Mononuclear cell (primary cell): ENCODE data around the gene CRYGA. TPM values are rescaled to one million over a fixed set of nuclear protein-coding genes. Genes with fewer than 3 reads are reported as not detected.

Experiments used
- H3K27me3 ChIP-seq: 2 replicates; pipeline ENCODE4 v1.6.0; 2011; ENCODE audit warnings: low read length, control low read depth; ENCODE audit not compliant: insufficient read depth
- H3K4me1 ChIP-seq: 2 replicates; pipeline ENCODE4 v1.5.1; 2011; ENCODE audit warnings: mild to moderate bottlenecking, low read length, control low read depth; ENCODE audit not compliant: insufficient read depth
- H3K4me3 ChIP-seq: 2 replicates; pipeline ENCODE4 v1.5.1; 2011; ENCODE audit warnings: mild to moderate bottlenecking, low read length, moderate library complexity
- H3K9me3 ChIP-seq: 2 replicates; pipeline ENCODE4 v1.5.1; 2011; ENCODE audit warnings: low read depth, mild to moderate bottlenecking, control low read depth, low read length
- total RNA-seq: library from RNA; depleted of rRNA; stranded (reverse); fragments of >200 nt; gene quantifications from one replicate; pipeline ENCODE4 v1.2.3, GENCODE V29; 2012

Gene CRYGA, protein sequence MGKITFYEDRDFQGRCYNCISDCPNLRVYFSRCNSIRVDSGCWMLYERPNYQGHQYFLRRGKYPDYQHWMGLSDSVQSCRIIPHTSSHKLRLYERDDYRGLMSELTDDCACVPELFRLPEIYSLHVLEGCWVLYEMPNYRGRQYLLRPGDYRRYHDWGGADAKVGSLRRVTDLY
- total RNA-seq = not detected

DNA sequence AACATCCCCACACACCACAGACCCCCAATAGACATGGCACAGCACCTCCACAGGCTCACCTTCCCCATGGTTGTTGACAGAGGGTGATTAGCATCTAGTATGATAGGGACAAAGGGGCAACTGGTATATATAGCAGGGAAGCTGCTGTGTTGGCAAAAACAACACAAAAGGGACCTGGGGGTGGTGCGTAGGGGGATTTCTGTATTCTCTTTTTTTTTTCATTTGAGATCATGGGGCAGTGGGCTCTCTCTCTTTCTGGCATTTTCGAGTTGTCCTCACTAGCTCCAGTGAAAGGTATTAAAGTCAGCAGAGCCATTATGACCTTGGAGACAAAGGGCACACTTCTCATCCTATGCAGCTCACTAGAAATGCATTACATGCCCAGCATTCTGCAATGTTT is at the start of gene CRYGA:
Gene CRYGA, minus strand, starts transcription at position 101 of the 400 bp plus-strand sequence. Its CDS starts 33 bp downstream, at position 68.
- Histone ChIP-seq H3K4me1 (no peaks in the 10 kb centered on the region), H3K9me3 (no peaks in the 10 kb centered on the region), H3K27me3 (no peaks in the 10 kb centered on the region), H3K4me3 (no peak within 1 kb of the TSS)

DNA sequence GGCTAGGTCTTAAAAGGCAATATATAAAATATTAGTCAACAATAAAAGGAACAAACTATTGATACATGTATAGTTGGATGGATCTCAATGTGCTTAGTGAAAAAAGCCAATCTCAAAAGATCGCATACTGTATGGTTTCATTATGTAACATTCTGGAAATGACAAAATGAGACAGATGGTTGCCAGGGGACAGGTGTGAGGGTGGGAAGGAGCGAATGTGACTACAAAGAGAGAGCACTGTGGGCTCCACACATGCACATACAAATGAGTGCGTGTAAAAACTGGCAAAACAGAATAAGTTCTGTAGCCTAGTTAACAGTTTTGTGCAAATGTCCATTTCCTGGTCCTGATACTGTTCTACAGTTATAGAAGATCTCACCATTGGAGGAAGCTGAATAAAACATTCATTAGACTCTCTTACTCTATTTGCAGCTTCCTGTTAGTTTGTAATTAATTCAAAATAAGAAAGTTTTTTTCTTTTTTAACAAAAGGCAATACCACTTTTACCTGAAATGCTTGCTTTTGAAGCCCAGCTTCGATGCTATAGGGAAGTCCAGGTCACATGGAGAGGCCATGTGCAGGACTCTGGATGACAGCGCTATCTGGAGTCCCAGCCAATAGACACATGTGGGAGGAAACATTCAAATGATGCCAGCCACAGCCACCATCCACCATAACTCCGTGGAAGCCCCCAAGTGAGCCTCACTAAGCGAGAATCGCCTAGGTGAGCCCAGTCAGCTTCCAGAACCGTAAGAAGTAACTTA is 47.5 kb upstream of the CRYGA start:
- H3K9me3 ChIP-seq = no peaks in the 10 kb centered on the region

DNA sequence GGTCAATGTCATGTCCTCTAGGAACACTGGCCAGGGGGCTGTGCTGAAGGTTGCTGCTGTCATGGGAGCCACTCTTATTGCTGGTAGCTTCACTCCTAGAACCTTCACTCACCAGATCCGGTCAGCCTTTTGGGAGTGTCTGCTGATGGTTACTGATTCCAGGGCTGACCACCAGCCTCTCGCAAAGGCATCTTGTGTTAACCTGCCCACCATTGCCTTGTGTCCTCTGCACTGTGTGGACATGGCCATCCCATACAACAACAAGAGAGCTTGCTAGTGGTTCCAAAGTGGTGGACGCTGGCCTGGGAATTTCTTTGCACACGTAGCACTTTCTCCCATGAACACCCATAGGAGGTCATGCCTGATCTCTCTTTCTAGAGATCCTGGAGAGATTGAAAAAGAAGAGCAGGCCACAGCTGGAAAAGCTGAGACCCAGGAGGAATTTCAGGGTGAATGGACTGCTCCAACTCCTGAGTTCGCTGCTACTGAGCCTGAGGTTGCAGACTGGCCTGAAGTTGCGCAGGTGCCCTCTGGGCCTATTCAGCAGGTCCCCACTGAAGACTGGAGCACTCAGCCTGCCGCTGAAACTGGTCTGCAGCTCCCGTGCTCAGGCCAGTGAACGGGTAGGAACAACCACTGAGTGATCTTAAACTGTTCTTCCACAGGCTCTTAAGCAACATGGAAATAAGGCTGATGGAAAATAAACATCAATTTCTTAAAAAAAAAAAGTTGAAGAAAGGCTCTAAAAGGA is 45.1 kb upstream of the CRYGA start:
- H3K27me3 ChIP-seq = no peaks in the 10 kb centered on the region
- H3K4me1 ChIP-seq = no peaks in the 10 kb centered on the region
- H3K4me3 ChIP-seq = no peak overlapping the region
- no peaks in the 10 kb centered on the region for H3K9me3 ChIP-seq

More for the DNA sequence above, 47.5 kb upstream of the CRYGA start:
- H3K4me3 ChIP-seq = no peak overlapping the region
- no peaks in the 10 kb centered on the region for H3K4me1 ChIP-seq
- H3K27me3 ChIP-seq = no peaks in the 10 kb centered on the region

DNA sequence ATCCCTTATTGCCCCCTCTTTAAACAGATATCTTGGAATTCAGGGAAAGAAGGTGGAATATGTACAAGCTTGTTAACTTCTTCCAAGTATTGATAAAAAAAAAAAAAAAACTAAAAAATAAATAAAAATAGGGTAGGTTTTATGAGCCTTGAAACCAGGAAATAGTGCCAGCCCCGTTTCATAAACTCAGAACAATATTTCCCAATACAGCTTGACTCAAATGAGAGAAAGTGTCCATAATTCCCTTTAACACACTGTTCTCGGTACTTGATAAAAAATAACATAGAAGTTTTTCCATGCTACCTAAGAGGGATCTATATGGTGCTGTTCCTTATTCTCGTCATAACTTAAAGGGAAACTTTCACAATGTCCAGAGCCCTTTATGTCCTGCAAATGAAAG is 44.4 kb upstream of the CRYGA start:
- H3K4me3 ChIP-seq = no peak overlapping the region
- H3K9me3 ChIP-seq = no peaks in the 10 kb centered on the region
- no peaks in the 10 kb centered on the region for H3K4me1 ChIP-seq
- H3K27me3 ChIP-seq = no peaks in the 10 kb centered on the region

DNA sequence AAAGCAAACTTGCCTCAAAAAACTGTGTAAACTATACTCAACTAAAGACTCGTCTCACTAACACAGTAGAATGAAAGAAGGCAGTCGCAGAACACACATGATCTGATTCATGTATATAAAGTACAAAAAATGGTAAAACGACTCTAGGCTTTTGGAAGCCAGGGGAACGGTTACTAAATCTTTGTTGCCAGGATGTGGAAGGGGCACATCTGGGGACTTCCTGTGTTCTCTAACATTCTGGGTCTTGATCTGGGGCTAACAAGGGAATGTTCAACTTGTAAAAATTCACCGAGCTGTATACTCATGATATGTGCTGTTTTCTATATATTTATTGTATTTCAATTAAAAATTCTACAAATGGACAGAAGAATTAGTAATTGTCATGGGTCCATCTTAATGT is 40.8 kb upstream of the CRYGA start:
- Histone ChIP-seq H3K9me3 (no peaks in the 10 kb centered on the region), H3K4me1 (no peaks in the 10 kb centered on the region), H3K27me3 (no peaks in the 10 kb centered on the region), H3K4me3 (no peak overlapping the region)

DNA sequence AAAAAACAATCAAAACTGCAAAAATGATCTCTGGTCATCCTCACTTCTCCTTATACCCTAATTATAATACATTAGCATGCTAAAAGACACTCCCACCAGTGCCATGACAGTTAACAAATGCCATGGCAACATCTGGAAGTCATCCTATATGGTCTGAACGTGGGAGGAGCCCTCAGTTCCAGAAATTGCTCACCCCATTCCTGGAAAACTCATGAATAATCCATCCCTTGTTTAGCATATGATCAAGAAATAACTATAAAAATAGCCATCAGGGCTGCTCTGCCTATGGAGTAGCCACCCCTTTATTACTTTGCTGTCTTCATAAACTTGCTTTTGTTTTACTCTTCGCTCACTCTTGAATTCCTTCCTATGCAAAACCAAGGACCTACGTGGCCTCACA is 32.1 kb upstream of the CRYGA start:
- H3K4me1 ChIP-seq = no peaks in the 10 kb centered on the region
- H3K9me3 ChIP-seq = no peaks in the 10 kb centered on the region
- no peak overlapping the region for H3K4me3 ChIP-seq
- H3K27me3 ChIP-seq = no peaks in the 10 kb centered on the region

DNA sequence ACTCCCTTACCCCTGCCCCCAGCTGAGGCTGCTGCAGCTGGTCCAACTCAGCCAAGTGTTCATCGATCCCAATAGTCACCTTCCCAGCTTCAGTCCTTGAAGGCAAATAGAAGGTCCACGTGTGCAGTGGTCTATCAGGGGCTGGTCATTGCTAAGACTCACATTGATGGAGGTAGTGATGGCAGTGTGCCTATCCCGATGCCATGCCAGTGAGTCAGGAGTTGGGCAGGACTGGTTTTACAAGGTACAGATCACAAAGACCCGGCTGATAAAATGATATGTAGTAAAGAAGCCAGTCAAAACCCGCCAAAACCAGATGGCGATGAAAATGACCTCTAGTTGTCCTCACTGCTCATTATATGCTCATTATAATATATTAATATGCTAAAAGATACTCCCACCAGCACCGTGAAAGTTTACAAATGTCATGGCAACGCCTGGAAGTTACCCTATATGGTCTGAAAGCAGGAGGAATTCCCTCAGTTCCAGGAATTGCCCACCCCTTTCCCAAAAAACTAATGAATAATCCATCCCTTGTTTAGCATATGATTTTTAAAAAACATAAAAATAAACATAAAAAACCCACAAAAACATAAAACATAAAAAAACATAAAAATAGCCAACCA is 29.3 kb upstream of the CRYGA start:
- Histone ChIP-seq H3K4me1 (no peaks in the 10 kb centered on the region), H3K4me3 (no peak overlapping the region)

DNA sequence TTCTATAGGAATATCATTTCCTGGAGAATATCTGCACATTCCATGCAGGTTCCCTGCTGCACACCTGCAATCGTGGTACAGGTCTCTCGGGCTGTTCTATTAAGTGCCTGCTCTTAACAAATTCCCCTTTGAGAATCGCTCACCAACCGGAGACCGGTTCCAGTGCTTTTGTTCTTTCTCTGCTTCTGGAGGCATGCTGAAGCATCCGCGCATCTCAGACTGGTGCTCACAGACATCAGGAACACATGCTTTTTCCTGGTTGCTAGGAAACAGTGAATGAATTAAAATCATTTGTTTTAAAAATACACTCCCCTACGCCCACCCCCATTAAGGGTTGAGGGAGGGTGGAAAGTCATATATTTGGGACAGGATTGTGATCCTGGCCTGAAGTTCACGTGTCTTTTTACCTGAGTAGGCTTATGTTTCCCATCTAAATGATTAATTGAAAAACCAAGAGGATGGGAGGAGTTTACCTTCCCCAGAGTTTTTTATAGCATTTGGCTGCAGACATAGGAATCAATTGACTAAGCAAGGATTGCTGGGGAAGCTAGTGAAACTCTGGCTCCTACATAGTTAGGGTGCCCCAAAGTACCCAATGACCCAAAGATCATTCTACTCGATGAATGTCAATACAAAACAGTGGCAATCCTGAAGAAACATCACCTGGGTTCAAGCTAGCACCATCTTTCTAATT is 26.6 kb upstream of the CRYGA start, which contains the start of gene C2orf80:
Gene C2orf80, minus strand, starts transcription at position 221 of the 694 bp plus-strand sequence. CDS start 3,044 bp downstream, outside the sequence.
- no peak within 1 kb of the TSS for H3K4me3 ChIP-seq
- H3K9me3 ChIP-seq = no peaks in the 10 kb centered on the region
- no peaks in the 10 kb centered on the region for H3K4me1 ChIP-seq
- H3K27me3 ChIP-seq = no peaks in the 10 kb centered on the region

More for the DNA sequence above, 29.3 kb upstream of the CRYGA start:
- no peaks in the 10 kb centered on the region for H3K27me3 ChIP-seq
- no peaks in the 10 kb centered on the region for H3K9me3 ChIP-seq

DNA sequence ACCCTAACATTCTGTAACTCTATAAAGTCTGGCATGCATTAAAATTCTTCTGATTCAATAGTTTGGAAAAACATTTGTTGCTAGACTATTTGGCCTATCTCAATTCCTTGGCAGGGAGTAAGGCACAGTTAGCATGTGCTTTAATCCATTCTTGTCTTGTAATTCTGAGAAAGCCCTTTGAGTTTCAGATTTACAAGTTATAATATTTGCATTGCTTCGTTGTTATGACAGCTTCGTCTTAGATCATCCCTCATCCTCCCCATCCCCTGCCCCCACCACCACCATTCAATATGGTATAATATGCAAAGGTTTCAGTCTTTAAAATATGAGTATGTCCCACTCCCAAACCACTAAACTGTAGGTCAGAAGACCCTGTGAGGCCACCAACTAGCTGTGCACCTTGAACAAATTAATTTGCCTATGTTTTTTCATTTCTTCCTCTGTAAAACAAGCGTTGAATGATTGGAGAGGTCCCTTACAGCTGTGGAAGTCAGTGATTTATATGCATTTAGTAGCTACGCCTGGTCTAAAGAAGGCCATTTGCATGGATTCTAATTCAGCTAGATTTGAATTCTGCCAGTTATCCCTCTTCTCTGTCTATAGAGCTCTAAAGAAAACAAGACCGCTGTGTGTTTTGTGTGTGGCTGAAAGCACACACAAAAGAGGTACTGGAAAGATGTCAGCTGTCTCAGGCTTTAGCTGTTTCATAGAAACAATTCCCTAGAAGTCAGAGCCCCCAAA is 25.9 kb upstream of the CRYGA start:
- H3K27me3 ChIP-seq = no peaks in the 10 kb centered on the region
- H3K4me3 ChIP-seq = no peak overlapping the region
- H3K9me3 ChIP-seq = no peaks in the 10 kb centered on the region
- peaks cover 1% of the 10 kb centered on the region for H3K4me1 ChIP-seq

DNA sequence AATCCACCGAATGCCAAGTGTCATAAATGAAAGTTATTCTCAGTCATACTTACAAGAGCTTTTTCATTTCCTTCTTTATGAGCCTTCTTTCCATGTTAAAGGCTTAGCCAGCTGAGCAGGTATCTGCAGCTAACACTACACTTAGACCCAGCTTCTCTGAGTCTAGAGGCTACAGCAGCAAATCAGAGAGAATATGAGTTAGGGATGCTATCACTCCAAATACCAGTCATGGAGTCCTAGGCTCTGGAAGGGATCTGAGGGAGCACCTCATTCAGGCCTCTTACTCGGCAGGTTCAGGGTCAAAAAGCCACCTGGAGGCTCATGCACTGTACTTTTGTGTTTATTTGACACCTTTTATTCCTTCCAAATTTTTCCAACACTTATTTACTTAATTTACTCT is 23.5 kb upstream of the CRYGA start:
- Histone ChIP-seq H3K9me3 (no peaks in the 10 kb centered on the region), H3K27me3 (peaks cover 3% of the 10 kb centered on the region), H3K4me1 (peaks cover 11% of the 10 kb centered on the region), H3K4me3 (no peak overlapping the region)

DNA sequence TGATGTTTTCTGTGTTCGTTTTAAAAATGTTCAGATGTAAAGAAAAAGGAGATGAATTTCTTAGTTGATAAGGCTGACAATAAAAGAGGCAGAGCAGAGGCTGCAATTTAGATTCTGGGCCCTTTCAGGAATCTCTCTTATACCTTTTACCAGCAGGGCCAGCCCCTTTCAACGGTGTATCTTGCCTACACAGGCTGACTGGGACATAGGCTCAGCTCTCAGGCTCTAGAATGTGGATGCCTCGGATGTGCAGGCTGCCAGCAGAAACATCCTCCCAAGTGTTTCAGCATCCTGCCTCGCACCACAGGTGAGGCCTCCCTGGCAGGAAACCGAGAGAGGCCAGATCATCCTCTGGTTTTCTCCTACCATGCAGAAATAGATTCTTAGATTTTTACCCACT is 23.1 kb upstream of the CRYGA start:
- Histone ChIP-seq H3K27me3 (peaks cover 3% of the 10 kb centered on the region), H3K4me1 (peaks cover 11% of the 10 kb centered on the region), H3K4me3 (no peak overlapping the region), H3K9me3 (no peaks in the 10 kb centered on the region)

DNA sequence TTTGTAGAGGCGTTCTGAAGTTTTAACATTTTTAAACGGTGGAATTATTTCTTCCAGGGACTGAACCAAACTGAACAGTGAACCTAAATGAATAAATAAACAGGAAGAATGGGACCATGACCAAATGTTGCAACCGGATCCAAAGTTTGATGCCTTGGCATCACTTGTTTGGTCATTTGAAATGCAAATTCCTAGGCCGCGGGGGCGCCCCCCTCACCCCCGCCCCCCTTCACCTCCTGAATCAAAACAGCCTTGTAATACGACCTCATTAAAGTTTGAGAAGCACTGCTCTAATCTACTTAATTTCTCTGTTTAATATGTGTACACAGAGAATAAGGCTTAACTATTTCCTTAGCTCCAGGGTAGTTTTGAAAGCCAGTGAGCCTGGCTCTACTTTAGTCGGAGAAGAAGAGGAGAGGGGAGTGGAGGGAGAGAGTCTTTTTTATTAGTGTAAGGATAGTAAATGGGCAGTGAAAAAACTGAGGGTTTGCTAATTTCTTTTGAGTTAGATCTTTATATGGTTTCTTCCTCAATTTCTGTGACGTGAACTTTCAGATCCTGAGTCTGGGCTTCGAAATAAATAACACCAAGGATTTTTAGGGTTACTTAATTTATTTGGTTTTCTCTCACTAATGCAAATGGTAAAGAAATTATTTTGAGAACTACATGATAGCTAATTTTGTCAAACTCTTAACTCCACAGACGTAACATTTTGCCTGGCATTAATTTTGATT is 20.8 kb upstream of the CRYGA start:
- peaks cover 11% of the 10 kb centered on the region for H3K4me1 ChIP-seq
- H3K27me3 ChIP-seq = peaks cover 3% of the 10 kb centered on the region
- H3K9me3 ChIP-seq = no peaks in the 10 kb centered on the region
- no peak overlapping the region for H3K4me3 ChIP-seq

DNA sequence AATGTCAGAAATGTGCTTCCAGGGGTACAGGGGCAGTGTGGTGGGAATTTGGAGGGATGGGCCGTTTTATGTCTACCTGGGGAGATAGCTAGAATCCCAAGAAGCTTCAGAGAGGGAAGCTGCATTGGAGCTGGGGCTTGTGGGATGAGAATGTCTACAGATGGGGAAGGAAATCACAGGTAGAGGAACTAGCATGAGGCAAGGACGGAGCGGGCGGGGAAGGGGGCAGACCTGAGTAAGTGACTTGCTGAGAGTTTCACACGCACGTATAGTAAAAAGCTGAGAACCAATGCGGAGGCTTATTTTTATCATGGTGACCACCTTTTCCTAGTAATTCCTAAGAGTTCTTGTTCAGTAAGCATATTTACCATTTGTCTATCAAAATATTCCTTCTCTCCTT is 20.1 kb upstream of the CRYGA start:
- no peak overlapping the region for H3K4me3 ChIP-seq
- H3K27me3 ChIP-seq = peaks cover 3% of the 10 kb centered on the region

More for the DNA sequence above, 20.1 kb upstream of the CRYGA start:
- no peaks in the 10 kb centered on the region for H3K9me3 ChIP-seq
- H3K4me1 ChIP-seq = peaks cover 11% of the 10 kb centered on the region
